Activated naive CD8-positive, alpha-beta T cell (primary cell): Measurements from ENCODE around the gene DUSP22.
A peak's percentile ranks its signal among the peaks of the same experiment; 100 is the strongest.

Source experiments
- H3K27ac Mint-ChIP-seq: one replicate; pipeline ENCODE4 v1.8.0; 2021; ENCODE audit warnings: mixed read lengths
- H3K27me3 Mint-ChIP-seq: one replicate; pipeline ENCODE4 v1.8.0; 2021; ENCODE audit warnings: mixed read lengths
- H3K36me3 Mint-ChIP-seq: one replicate; pipeline ENCODE4 v1.8.0; 2021; ENCODE audit warnings: mixed read lengths
- H3K4me1 Mint-ChIP-seq: one replicate; pipeline ENCODE4 v1.8.0; 2021; ENCODE audit warnings: low read depth, mixed read lengths
- H3K4me3 Mint-ChIP-seq: one replicate; pipeline ENCODE4 v1.8.0; 2021; ENCODE audit warnings: mild to moderate bottlenecking, mixed read lengths
- H3K9me3 Mint-ChIP-seq: one replicate; pipeline ENCODE4 v1.8.0; 2021; ENCODE audit warnings: low read depth, mixed read lengths

Gene DUSP22

GRCh38 chr6:399785-400534 lies 107.7 kb downstream of the DUSP22 start:
- H3K27me3 Mint-ChIP-seq: no peaks in the 10 kb centered on the region
- peak overlapping the region; percentile 87 for H3K4me3 Mint-ChIP-seq
- peak overlapping the region; percentile 92 for H3K27ac Mint-ChIP-seq
- peaks cover 59% of the 10 kb centered on the region for H3K36me3 Mint-ChIP-seq
- H3K9me3 Mint-ChIP-seq: no peaks in the 10 kb centered on the region
- peaks cover 90% of the 10 kb centered on the region for H3K4me1 Mint-ChIP-seq

GRCh38 chr6:400815-401214 lies 108.5 kb downstream of the DUSP22 start:
- Mint-ChIP-seq H3K4me1 (peaks cover 91% of the 10 kb centered on the region), H3K4me3 (peak overlapping the region; percentile 88)

More at GRCh38 chr6:400815-401214, 108.5 kb downstream of the DUSP22 start:
- no peaks in the 10 kb centered on the region for H3K9me3 Mint-ChIP-seq
- H3K27ac Mint-ChIP-seq: peak overlapping the region; percentile 96
- no peaks in the 10 kb centered on the region for H3K27me3 Mint-ChIP-seq
- H3K36me3 Mint-ChIP-seq: peaks cover 61% of the 10 kb centered on the region
